ENCODE measurements around the gene NCCRP1. TPM values are rescaled to one million over a fixed set of nuclear protein-coding genes. Genes with fewer than 3 reads are reported as not detected.

The NCCRP1 gene
- total RNA-seq, 4 donors from 2014 or later, result 367 to 798 (median 407) TPM

GRCh38 chr19:39206122-39206521, 9.4 kb downstream of the NCCRP1 start:
- intact Hi-C loops (cut with DNase I; ENCODE audit: low total_unique reads), result no loop called here
- no peak for DNase-seq (ENCODE audit: low spot score in 2 of 2)
- 81 to 88% methylated on average over 6 of the region's 6 CpGs for WGBS, 2 donors

GRCh38 chr19:39207293-39207836, 10.6 kb downstream of the NCCRP1 start:
- no peak for TF ChIP-seq POLR2A (IDR thresholded peaks at IDR 0.05)
- TF ChIP-seq, protein P1, sequence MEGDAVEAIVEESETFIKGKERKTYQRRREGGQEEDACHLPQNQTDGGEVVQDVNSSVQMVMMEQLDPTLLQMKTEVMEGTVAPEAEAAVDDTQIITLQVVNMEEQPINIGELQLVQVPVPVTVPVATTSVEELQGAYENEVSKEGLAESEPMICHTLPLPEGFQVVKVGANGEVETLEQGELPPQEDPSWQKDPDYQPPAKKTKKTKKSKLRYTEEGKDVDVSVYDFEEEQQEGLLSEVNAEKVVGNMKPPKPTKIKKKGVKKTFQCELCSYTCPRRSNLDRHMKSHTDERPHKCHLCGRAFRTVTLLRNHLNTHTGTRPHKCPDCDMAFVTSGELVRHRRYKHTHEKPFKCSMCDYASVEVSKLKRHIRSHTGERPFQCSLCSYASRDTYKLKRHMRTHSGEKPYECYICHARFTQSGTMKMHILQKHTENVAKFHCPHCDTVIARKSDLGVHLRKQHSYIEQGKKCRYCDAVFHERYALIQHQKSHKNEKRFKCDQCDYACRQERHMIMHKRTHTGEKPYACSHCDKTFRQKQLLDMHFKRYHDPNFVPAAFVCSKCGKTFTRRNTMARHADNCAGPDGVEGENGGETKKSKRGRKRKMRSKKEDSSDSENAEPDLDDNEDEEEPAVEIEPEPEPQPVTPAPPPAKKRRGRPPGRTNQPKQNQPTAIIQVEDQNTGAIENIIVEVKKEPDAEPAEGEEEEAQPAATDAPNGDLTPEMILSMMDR (IDR thresholded peaks at IDR 0.05), result no peak
- no peak overlapping the region for H3K4me3 ChIP-seq (ENCODE audit: low read depth, poor library complexity, severe bottlenecking)
- intact Hi-C loops (cut with DNase I; ENCODE audit: low total_unique reads), result no loop called here
- DNase-seq (ENCODE audit: low spot score in 2 of 2), result no peak
- WGBS, 2 donors, result 69 to 78% methylated on average over 6 of the region's 6 CpGs

More at GRCh38 chr19:39206122-39206521, 9.4 kb downstream of the NCCRP1 start:
- no peak for TF ChIP-seq POLR2A (IDR thresholded peaks at IDR 0.05)
- TF ChIP-seq, protein P1 (IDR thresholded peaks at IDR 0.05), result no peak
- no peak overlapping the region for H3K4me3 ChIP-seq (ENCODE audit: low read depth, poor library complexity, severe bottlenecking)

GRCh38 chr19:39208175-39208795, 11.5 kb downstream of the NCCRP1 start:
- WGBS, 2 donors, result 71 to 78% methylated on average over 9 of the region's 9 CpGs
- intact Hi-C loops (cut with DNase I; ENCODE audit: low total_unique reads), result no loop called here
- no peak for DNase-seq (ENCODE audit: low spot score in 2 of 2)
- H3K4me3 ChIP-seq (ENCODE audit: low read depth, poor library complexity, severe bottlenecking), result no peak overlapping the region
- TF ChIP-seq POLR2A (IDR thresholded peaks at IDR 0.05), result no peak
- TF ChIP-seq, protein P1 (IDR thresholded peaks at IDR 0.05), result no peak

DNA sequence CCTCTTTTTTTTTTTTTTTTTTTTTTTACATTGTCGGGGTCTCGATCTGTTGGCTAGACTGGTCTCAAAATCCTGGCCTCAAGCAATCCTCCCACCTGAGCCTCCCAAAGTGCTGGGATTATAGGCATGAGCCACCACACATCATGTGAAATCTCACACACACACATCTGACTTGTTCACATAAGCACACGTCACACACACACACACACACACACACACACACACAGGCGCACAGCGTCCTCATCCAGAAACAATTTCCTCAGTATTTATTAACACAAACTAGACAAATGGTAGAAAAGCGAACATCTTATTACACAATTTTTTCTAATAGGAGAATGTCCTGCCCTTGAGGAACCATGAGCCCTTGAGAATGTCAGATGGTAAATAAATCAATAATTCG, 12.4 kb downstream of the NCCRP1 start:
- H3K4me3 ChIP-seq (ENCODE audit: low read depth, poor library complexity, severe bottlenecking), result no peak overlapping the region
- DNase-seq (ENCODE audit: low spot score in 2 of 2), result no peak
- intact Hi-C loops (cut with DNase I; ENCODE audit: low total_unique reads), result no loop called here
- TF ChIP-seq, protein P1 (IDR thresholded peaks at IDR 0.05), result no peak
- no peak for TF ChIP-seq POLR2A (IDR thresholded peaks at IDR 0.05)
- 77 to 80% methylated on average over 7 of the region's 7 CpGs for WGBS, 2 donors

GRCh38 chr19:39211731-39212374, 15.1 kb downstream of the NCCRP1 start:
- TF ChIP-seq, protein P1 (IDR thresholded peaks at IDR 0.05), result no peak
- no peak for TF ChIP-seq POLR2A (IDR thresholded peaks at IDR 0.05)
- intact Hi-C loops (cut with DNase I; ENCODE audit: low total_unique reads), result no loop called here
- no peak overlapping the region for H3K4me3 ChIP-seq (ENCODE audit: low read depth, poor library complexity, severe bottlenecking)
- 66 to 75% methylated on average over 8 to 13 of the region's 13 CpGs for WGBS, 2 donors
- no peak for DNase-seq (ENCODE audit: low spot score in 2 of 2)
